AG09309 (cell line): Measurements from ENCODE around the gene TTC12.

Experiments
- DNase-seq: peaks from one replicate; pipeline ENCODE4 v3.0.0-alpha.2; 2010; ENCODE audit warnings: low read depth
- H3K4me3 ChIP-seq: 2 replicates; pipeline ENCODE4 v1.5.1; 2011; ENCODE audit warnings: mild to moderate bottlenecking, low read depth, low read length, moderate library complexity; ENCODE audit not compliant: control insufficient read depth
- CTCF ChIP-seq: IDR thresholded peaks from 2 replicates; pipeline ENCODE4 v1.5.1; 2011; ENCODE audit warnings: mild to moderate bottlenecking, low read depth, low read length, inconsistent platforms; ENCODE audit not compliant: insufficient read depth, control insufficient read depth; ENCODE audit errors: missing control alignments

TTC12 gene

GRCh38 chr11:113409526-113409925 is 95.1 kb downstream of the TTC12 start:
- H3K4me3 ChIP-seq: no peak overlapping the region
- TF ChIP-seq CTCF: no peak
- DNase-seq: no peak

GRCh38 chr11:113410414-113411135 is 96.2 kb downstream of the TTC12 start:
- H3K4me3 ChIP-seq: no peak overlapping the region
- DNase-seq: no peak
- TF ChIP-seq CTCF: no peak

GRCh38 chr11:113411536-113411935 is 97.2 kb downstream of the TTC12 start:
- H3K4me3 ChIP-seq: no peak overlapping the region
- TF ChIP-seq CTCF: no peak
- no peak for DNase-seq

GRCh38 chr11:113412675-113413074 is 98.3 kb downstream of the TTC12 start:
- no peak for TF ChIP-seq CTCF
- H3K4me3 ChIP-seq: no peak overlapping the region
- no peak for DNase-seq

- TF ChIP-seq CTCF: no peak
- no peak for DNase-seq
These were observed 101.0 kb downstream of the TTC12 start for GRCh38 chr11:113415343-113415742.

More at GRCh38 chr11:113415343-113415742, 101.0 kb downstream of the TTC12 start:
- no peak overlapping the region for H3K4me3 ChIP-seq
